ENCODE measurements around the gene EEF1B2.

- TF ChIP-seq TAF1 (IDR thresholded peaks at IDR 0.05; ENCODE audit: low read depth) (no peak), YY1 (IDR thresholded peaks at IDR 0.05; ENCODE audit: low read depth) (no peak), REST (IDR thresholded peaks at IDR 0.05; ENCODE audit: low read depth) (no peak), TCF12 (IDR thresholded peaks at IDR 0.05; ENCODE audit: low read depth) (no peak), EP300 (IDR thresholded peaks at IDR 0.05; ENCODE audit: borderline replicate concordance) (no peak), MAX (IDR thresholded peaks at IDR 0.05) (no peak), NFIC (IDR thresholded peaks at IDR 0.05) (no peak), RAD21 (IDR thresholded peaks at IDR 0.05; ENCODE audit: low read depth) (no peak), CEBPB (IDR thresholded peaks at IDR 0.05) (no peak)
These were observed 43.6 kb downstream of the EEF1B2 start for GRCh38 chr2:206203331-206203730.
